ENCODE results near the gene DDX5. TPM values are rescaled to one million over a fixed set of nuclear protein-coding genes. Genes with fewer than 3 reads are reported as not detected.

The DDX5 gene
- total and polyA plus RNA-seq, 2 of the 13 experiments (the other 11 are each of a cell fraction or from before 2014, with no cell fraction given) = 503 to 684 TPM

DNA sequence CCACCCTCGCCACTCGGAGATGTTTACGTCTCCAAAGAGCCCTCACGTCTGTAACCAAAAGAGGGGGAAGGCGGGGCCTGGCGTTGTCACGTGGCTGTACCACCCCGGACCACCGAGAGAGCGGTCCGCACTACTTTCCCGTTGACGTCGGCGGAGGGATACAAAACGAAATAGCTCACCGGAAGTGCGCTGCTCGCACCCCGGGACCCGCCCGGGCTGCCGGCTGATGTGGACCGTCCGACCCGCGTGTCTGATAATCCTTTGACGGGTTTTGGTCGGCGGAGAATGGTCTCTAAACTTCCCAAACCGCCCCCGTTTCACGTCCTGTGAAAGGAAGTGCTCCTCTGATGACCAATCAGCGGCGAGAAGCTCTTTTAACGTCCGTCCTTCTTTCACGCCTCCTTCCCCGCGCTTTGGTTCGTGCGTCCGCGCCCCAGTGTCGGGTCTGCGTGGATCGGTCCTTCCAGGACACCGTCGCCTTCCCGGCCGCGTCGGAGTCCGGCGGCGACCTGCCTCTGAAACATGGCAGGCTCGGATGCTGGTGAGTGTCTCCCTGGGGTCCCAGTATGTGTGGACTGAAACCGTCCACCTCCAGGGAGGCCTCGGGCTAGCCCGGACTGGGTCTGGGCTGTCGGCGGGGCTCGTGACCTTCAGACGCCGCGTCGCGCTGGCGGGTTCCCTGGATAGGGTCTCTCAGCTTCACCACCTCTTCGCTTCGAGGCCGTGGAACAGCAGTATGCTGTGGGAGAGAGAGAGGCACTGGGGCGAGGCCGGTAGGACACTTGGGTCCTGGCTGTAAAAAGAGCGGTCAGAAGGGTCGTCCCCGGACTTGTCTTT is 705 bp upstream of the DDX5 start, which contains the start of gene CEP95 (continued):
- TF ChIP-seq ZBTB34 (CRISPR knock-in tag; IDR thresholded peaks at IDR 0.05) (no peak; the same call in 1 of the 2 replicates), EZH2 (conservative IDR thresholded peaks at IDR 0.05; ENCODE audit: low read depth, low read length) (no peak), ZNF143 (CRISPR knock-in tag; IDR thresholded peaks at IDR 0.05) (peak; percentile 35; the same call in 1 of the 2 replicates), ATRX (CRISPR knock-in tag; IDR thresholded peaks at IDR 0.05; ENCODE audit: borderline replicate concordance) (no peak), ZNF382 (CRISPR knock-in tag; IDR thresholded peaks at IDR 0.05; ENCODE audit: borderline replicate concordance) (no peak), ZNF605 (CRISPR knock-in tag; IDR thresholded peaks at IDR 0.05) (peak; percentile 99), NFKB2 (CRISPR knock-in tag; IDR thresholded peaks at IDR 0.05; ENCODE audit: borderline replicate concordance) (peak; percentile 95), ZNF431 (CRISPR knock-in tag; IDR thresholded peaks at IDR 0.05; ENCODE audit: borderline replicate concordance, low read depth) (0 out of 2 replicates have a peak, but pooled peaks have one; percentile 15), RFXANK (CRISPR knock-in tag; IDR thresholded peaks at IDR 0.05) (peak; percentile 78; the same call in 1 of the 2 replicates), ZNF333 (CRISPR knock-in tag; IDR thresholded peaks at IDR 0.05; ENCODE audit: borderline replicate concordance) (peak; percentile 92), HMG20A (CRISPR knock-in tag; IDR thresholded peaks at IDR 0.05; ENCODE audit: borderline replicate concordance) (0 out of 2 replicates have a peak, but pooled peaks have one; percentile 13), ZNF598 (CRISPR knock-in tag; IDR thresholded peaks at IDR 0.05; ENCODE audit: borderline replicate concordance) (peak; percentile 95; the same call in 1 of the 2 replicates), ZBTB1 (CRISPR knock-in tag; IDR thresholded peaks at IDR 0.05; ENCODE audit: borderline replicate concordance) (no peak), ETS1 (CRISPR knock-in tag; IDR thresholded peaks at IDR 0.05) (peak; percentile 84), SIN3B (IDR thresholded peaks at IDR 0.05; ENCODE audit: low read length) (no peak), ZFP36L1 (CRISPR knock-in tag; IDR thresholded peaks at IDR 0.05) (0 out of 2 replicates have a peak, but pooled peaks have one; percentile 49), PHF21A (CRISPR knock-in tag; IDR thresholded peaks at IDR 0.05) (peak; percentile 87), ZNF670 (CRISPR knock-in tag; IDR thresholded peaks at IDR 0.05; ENCODE audit: borderline replicate concordance) (peak; percentile 82; the same call in 1 of the 2 replicates)
- TF ChIP-seq, protein P1, sequence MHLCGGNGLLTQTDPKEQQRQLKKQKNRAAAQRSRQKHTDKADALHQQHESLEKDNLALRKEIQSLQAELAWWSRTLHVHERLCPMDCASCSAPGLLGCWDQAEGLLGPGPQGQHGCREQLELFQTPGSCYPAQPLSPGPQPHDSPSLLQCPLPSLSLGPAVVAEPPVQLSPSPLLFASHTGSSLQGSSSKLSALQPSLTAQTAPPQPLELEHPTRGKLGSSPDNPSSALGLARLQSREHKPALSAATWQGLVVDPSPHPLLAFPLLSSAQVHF (CRISPR knock-in tag; IDR thresholded peaks at IDR 0.05) = peak; percentile 59; the same call in 1 of the 2 replicates
- TF ChIP-seq, protein P2, sequence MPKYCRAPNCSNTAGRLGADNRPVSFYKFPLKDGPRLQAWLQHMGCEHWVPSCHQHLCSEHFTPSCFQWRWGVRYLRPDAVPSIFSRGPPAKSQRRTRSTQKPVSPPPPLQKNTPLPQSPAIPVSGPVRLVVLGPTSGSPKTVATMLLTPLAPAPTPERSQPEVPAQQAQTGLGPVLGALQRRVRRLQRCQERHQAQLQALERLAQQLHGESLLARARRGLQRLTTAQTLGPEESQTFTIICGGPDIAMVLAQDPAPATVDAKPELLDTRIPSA (CRISPR knock-in tag; IDR thresholded peaks at IDR 0.05; ENCODE audit: borderline replicate concordance) = peak; percentile 84; the same call in 1 of the 2 replicates
- TF ChIP-seq, protein P3, sequence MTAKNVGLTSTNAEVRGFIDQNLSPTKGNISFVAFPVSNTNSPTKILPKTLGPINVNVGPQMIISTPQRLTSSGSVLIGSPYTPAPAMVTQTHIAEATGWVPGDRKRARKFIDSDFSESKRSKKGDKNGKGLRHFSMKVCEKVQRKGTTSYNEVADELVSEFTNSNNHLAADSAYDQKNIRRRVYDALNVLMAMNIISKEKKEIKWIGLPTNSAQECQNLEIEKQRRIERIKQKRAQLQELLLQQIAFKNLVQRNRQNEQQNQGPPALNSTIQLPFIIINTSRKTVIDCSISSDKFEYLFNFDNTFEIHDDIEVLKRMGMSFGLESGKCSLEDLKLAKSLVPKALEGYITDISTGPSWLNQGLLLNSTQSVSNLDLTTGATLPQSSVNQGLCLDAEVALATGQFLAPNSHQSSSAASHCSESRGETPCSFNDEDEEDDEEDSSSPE (CRISPR knock-in tag; IDR thresholded peaks at IDR 0.05) = peak; percentile 93

All from HepG2 (cell line).